ENCODE measurements around the gene CLPX. TPM values are rescaled to one million over a fixed set of nuclear protein-coding genes. Genes with fewer than 3 reads are reported as not detected.

The CLPX gene
- total and polyA plus RNA-seq, 7 experiments from 2014 or later, result 33.4 to 56.3 (median 37.0) TPM

- Mint-ChIP-seq H3K4me3 (no peak overlapping the region), H3K27me3 (peaks cover 0 to 4% (median 0%) of the 10 kb centered on the region in 5 donors), H3K27ac (peak overlapping the region in 1 of 9 donors; percentile 25), H3K36me3 (no peaks in the 10 kb centered on the region), H3K9me3 (no peaks in the 10 kb centered on the region), H3K4me1 (no peaks in the 10 kb centered on the region)
- no peak overlapping the region for H3K4me3 ChIP-seq (ENCODE audit: low read length)
- ChIA-PET CTCF (no interaction called here), POLR2A (no interaction called here)
- H3K9me3 ChIP-seq (ENCODE audit: control insufficient read depth in 2 of 3, low read length in 3 of 3), result no peaks in the 10 kb centered on the region
- ATAC-seq, result no peak
- H3K27ac ChIP-seq (ENCODE audit: low read depth, low read length), result no peak overlapping the region
- no peaks in the 10 kb centered on the region for H3K27me3 ChIP-seq (ENCODE audit: control insufficient read depth in 2 of 2, insufficient read depth in 2 of 2, low read length in 2 of 2)
- H3K4me1 ChIP-seq (ENCODE audit: control insufficient read depth in 2 of 2, insufficient read depth in 2 of 2, low read length in 2 of 2), result no peaks in the 10 kb centered on the region
- no peaks in the 10 kb centered on the region for H3K36me3 ChIP-seq (ENCODE audit: control insufficient read depth in 2 of 3, insufficient read depth in 3 of 3, low read length in 3 of 3)
- intact Hi-C loops (cut with micrococcal nuclease), result no loop called here
- DNase-seq, result no peak
These were observed 22.2 kb upstream of the CLPX start for GRCh38 chr15:65207280-65207840.

- CTCF ChIA-PET, result no interaction called here
- H3K27me3 ChIP-seq (ENCODE audit: control insufficient read depth in 2 of 2, insufficient read depth in 2 of 2, low read length in 2 of 2), result no peaks in the 10 kb centered on the region
- Mint-ChIP-seq H3K36me3 (no peaks in the 10 kb centered on the region), H3K27ac (no peak overlapping the region), H3K9me3 (no peaks in the 10 kb centered on the region), H3K27me3 (peaks cover 0 to 4% (median 0%) of the 10 kb centered on the region in 5 donors), H3K4me3 (no peak overlapping the region), H3K4me1 (no peaks in the 10 kb centered on the region)
- no peak overlapping the region for H3K4me3 ChIP-seq (ENCODE audit: low read length)
- no peaks in the 10 kb centered on the region for H3K36me3 ChIP-seq (ENCODE audit: control insufficient read depth in 2 of 3, insufficient read depth in 3 of 3, low read length in 3 of 3)
- ATAC-seq (no peak), DNase-seq (no peak)
- H3K27ac ChIP-seq (ENCODE audit: low read depth, low read length), result no peak overlapping the region
- H3K4me1 ChIP-seq (ENCODE audit: control insufficient read depth in 2 of 2, insufficient read depth in 2 of 2, low read length in 2 of 2), result no peaks in the 10 kb centered on the region
- POLR2A ChIA-PET, result no interaction called here
- no peaks in the 10 kb centered on the region for H3K9me3 ChIP-seq (ENCODE audit: control insufficient read depth in 2 of 3, low read length in 3 of 3)
- intact Hi-C loops (cut with micrococcal nuclease), result no loop called here
These were observed 21.6 kb upstream of the CLPX start for GRCh38 chr15:65206750-65207149.

DNA sequence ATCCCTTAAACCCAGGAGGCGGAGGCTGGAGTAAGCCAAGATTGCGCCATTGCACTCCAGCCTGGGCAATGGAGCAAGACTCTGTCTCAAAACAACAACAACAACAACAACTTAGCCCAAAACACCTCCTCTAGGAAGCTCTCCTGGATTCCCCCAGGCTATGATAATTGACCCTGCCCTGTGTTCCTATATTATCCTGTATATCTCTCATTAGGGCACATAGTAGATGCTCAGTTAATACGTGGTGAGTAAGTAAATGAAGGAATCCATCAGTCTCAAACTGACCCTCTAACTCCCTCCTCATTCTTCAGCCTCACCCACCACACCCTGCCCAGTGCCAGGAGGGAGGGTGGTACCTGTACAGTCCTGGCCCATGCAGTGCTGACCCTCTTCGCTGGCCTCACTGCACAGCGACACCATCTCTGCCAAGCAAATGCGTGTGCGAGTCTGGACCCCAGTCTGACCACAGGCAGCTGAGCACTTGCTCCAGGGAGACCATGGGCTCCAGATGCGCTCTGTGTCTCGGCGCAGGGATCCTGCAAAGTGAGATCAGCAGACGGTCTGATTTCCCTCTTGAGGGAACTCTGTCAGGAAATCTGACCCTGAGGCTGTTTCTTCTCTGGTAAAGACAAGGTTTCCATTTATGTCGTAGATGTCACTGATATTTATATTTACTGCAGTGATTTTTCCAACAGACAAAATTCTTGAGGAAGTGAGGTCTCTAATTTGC is 20.0 kb upstream of the CLPX start:
- Histone ChIP-seq H3K4me3 (ENCODE audit: low read length) (no peak overlapping the region), H3K27ac (ENCODE audit: low read depth, low read length) (no peak overlapping the region), H3K4me1 (ENCODE audit: control insufficient read depth in 2 of 2, insufficient read depth in 2 of 2, low read length in 2 of 2) (no peaks in the 10 kb centered on the region), H3K9me3 (ENCODE audit: control insufficient read depth in 2 of 3, low read length in 3 of 3) (no peaks in the 10 kb centered on the region), H3K27me3 (ENCODE audit: control insufficient read depth in 2 of 2, insufficient read depth in 2 of 2, low read length in 2 of 2) (no peaks in the 10 kb centered on the region), H3K36me3 (ENCODE audit: control insufficient read depth in 2 of 3, insufficient read depth in 3 of 3, low read length in 3 of 3) (no peaks in the 10 kb centered on the region)
- CTCF ChIA-PET, result interaction anchor here (0.5 kb wide), 1 partner anchor 25 kb away, joined by 3 read pairs; no protein-coding TSS in a partner anchor
- Mint-ChIP-seq H3K36me3 (no peaks in the 10 kb centered on the region), H3K27ac (no peak overlapping the region), H3K27me3 (peaks cover 0 to 12% (median 0%) of the 10 kb centered on the region in 5 donors), H3K9me3 (no peaks in the 10 kb centered on the region), H3K4me1 (peaks cover 0 to 1% (median 0%) of the 10 kb centered on the region in 7 donors), H3K4me3 (no peak overlapping the region)
- DNase-seq (no peak), ATAC-seq (no peak)
- intact Hi-C loops (cut with micrococcal nuclease), result no loop called here
- POLR2A ChIA-PET, result no interaction called here

DNA sequence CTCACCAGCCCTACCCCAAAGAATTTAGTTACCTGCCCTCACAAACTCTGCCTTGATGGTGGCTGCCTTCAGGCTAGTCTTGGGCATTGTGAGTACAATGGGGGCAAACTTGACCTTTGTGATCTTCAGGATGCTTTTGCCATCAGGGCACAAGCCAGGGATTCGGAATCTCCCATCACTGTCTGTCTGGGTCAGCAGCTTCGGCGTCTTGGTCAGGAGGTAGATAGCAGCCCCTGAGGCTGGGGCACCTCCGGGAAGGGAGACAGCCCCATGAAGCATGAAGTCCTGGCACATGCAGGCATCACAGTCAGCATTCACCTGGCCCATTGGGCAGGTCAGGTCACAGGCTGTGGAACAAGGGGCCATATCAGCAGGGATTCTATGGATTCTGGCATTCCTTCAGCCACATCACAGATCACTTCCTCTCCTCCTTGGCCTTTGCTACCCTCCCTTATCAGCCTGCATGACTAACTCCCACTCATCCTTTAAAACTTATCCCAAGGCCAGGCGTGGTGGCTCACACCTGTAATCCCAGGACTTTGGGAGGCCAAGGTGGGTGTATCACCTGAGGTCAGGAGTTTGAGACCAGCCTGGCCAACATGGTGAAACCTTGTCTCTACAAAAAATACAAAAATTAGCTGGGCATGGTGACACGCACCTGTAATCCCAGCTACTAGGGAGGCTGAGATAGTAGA is 19.2 kb upstream of the CLPX start:
- no peak overlapping the region for H3K4me3 Mint-ChIP-seq
- H3K27me3 Mint-ChIP-seq, result peaks cover 0 to 12% (median 0%) of the 10 kb centered on the region in 5 donors
- H3K4me1 Mint-ChIP-seq, result peaks cover 0 to 1% (median 0%) of the 10 kb centered on the region in 7 donors
- Histone ChIP-seq H3K36me3 (ENCODE audit: control insufficient read depth in 2 of 3, insufficient read depth in 3 of 3, low read length in 3 of 3) (no peaks in the 10 kb centered on the region), H3K4me1 (ENCODE audit: control insufficient read depth in 2 of 2, insufficient read depth in 2 of 2, low read length in 2 of 2) (no peaks in the 10 kb centered on the region), H3K27ac (ENCODE audit: low read depth, low read length) (no peak overlapping the region), H3K9me3 (ENCODE audit: control insufficient read depth in 2 of 3, low read length in 3 of 3) (no peaks in the 10 kb centered on the region), H3K27me3 (ENCODE audit: control insufficient read depth in 2 of 2, insufficient read depth in 2 of 2, low read length in 2 of 2) (no peaks in the 10 kb centered on the region), H3K4me3 (ENCODE audit: low read length) (no peak overlapping the region)
- ATAC-seq (no peak), DNase-seq (no peak)
- intact Hi-C loops (cut with micrococcal nuclease), result no loop called here
- no peaks in the 10 kb centered on the region for H3K36me3 Mint-ChIP-seq
- H3K9me3 Mint-ChIP-seq, result no peaks in the 10 kb centered on the region
- ChIA-PET POLR2A (no interaction called here), CTCF (no interaction called here)
- no peak overlapping the region for H3K27ac Mint-ChIP-seq

DNA sequence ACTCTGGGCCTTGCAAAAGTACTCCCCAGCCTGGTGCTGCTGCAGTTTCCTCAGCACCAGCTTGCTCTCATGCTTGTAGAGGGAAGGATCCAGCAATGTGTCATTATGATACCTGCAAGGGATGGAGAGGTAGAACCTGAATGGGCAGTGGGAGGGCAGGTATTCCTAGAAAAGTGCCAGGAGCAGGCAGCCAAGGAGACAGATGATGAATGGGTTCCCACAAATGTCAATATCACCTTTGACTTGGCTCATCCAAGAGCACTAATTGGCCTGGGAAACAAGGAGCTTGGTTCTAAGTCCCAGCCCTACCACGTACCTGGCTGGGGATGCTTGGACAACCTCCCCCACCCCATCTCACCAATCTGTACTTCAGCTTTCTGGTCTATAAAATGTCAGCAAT is 16.8 kb upstream of the CLPX start:
- H3K27me3 Mint-ChIP-seq, result peaks cover 0 to 10% (median 0%) of the 10 kb centered on the region in 5 donors
- Histone ChIP-seq H3K4me1 (ENCODE audit: control insufficient read depth in 2 of 2, insufficient read depth in 2 of 2, low read length in 2 of 2) (no peaks in the 10 kb centered on the region), H3K9me3 (ENCODE audit: control insufficient read depth in 2 of 3, low read length in 3 of 3) (no peaks in the 10 kb centered on the region), H3K27ac (ENCODE audit: low read depth, low read length) (no peak overlapping the region), H3K4me3 (ENCODE audit: low read length) (no peak overlapping the region), H3K27me3 (ENCODE audit: control insufficient read depth in 2 of 2, insufficient read depth in 2 of 2, low read length in 2 of 2) (no peaks in the 10 kb centered on the region), H3K36me3 (ENCODE audit: control insufficient read depth in 2 of 3, insufficient read depth in 3 of 3, low read length in 3 of 3) (no peaks in the 10 kb centered on the region)
- ChIA-PET CTCF (no interaction called here), POLR2A (no interaction called here)
- no peak for ATAC-seq
- H3K27ac Mint-ChIP-seq, result no peak overlapping the region
- no peaks in the 10 kb centered on the region for H3K36me3 Mint-ChIP-seq
- no peak for DNase-seq
- intact Hi-C loops (cut with micrococcal nuclease), result no loop called here
- H3K9me3 Mint-ChIP-seq, result no peaks in the 10 kb centered on the region
- no peak overlapping the region for H3K4me3 Mint-ChIP-seq
- peaks cover 0 to 1% (median 0%) of the 10 kb centered on the region in 7 donors for H3K4me1 Mint-ChIP-seq

DNA sequence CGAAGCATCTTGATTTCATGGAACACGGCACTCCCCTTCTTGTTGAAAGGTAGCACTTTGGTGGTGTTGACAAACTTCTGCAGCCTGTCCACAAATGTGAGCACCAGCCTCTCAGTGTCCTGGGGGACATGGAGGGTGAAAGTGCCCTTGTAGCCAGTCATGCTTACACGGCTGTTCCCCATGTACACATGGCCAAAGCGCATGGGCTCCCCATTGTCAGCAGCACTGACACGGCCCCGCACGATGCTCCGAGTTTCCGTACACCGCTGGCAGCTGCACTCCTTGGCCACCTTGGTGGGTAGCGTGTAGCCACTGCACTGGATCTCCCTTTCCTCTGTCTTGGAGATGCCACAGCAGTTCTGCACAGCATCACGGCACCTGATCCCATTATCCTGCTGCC is 13.4 kb upstream of the CLPX start:
- POLR2A ChIA-PET, result no interaction called here
- no peak overlapping the region for H3K27ac Mint-ChIP-seq
- H3K9me3 ChIP-seq (ENCODE audit: control insufficient read depth in 2 of 3, low read length in 3 of 3), result no peaks in the 10 kb centered on the region
- no peaks in the 10 kb centered on the region for H3K9me3 Mint-ChIP-seq
- ATAC-seq (no peak), DNase-seq (no peak)
- H3K27me3 ChIP-seq (ENCODE audit: control insufficient read depth in 2 of 2, insufficient read depth in 2 of 2, low read length in 2 of 2), result no peaks in the 10 kb centered on the region
- no peaks in the 10 kb centered on the region for H3K36me3 Mint-ChIP-seq
- no peak overlapping the region for H3K27ac ChIP-seq (ENCODE audit: low read depth, low read length)
- CTCF ChIA-PET, result no interaction called here
- H3K27me3 Mint-ChIP-seq, result peaks cover 0 to 8% (median 0%) of the 10 kb centered on the region in 5 donors
- H3K4me3 Mint-ChIP-seq, result no peak overlapping the region
- intact Hi-C loops (cut with micrococcal nuclease), result no loop called here
- H3K4me3 ChIP-seq (ENCODE audit: low read length), result no peak overlapping the region
- H3K36me3 ChIP-seq (ENCODE audit: control insufficient read depth in 2 of 3, insufficient read depth in 3 of 3, low read length in 3 of 3), result no peaks in the 10 kb centered on the region
- peaks cover 0 to 1% (median 0%) of the 10 kb centered on the region in 7 donors for H3K4me1 Mint-ChIP-seq
- H3K4me1 ChIP-seq (ENCODE audit: control insufficient read depth in 2 of 2, insufficient read depth in 2 of 2, low read length in 2 of 2), result no peaks in the 10 kb centered on the region

DNA sequence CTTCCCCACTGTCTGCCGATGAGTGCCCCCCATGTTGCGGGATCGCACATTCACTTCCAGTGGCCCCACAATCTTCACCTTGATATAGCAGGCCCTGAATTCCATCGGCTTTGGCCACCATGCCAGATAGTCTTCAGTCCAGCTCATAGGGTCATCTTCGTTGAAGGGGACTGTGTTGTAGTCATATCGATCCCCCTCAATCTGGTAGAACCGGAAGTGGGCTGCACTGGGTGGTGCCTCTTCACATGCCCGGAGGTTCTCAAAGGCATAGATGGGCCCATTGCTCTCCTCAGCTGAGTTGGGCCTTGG is 12.1 kb upstream of the CLPX start:
- Histone ChIP-seq H3K9me3 (ENCODE audit: control insufficient read depth in 2 of 3, low read length in 3 of 3) (no peaks in the 10 kb centered on the region), H3K27ac (ENCODE audit: low read depth, low read length) (no peak overlapping the region), H3K27me3 (ENCODE audit: control insufficient read depth in 2 of 2, insufficient read depth in 2 of 2, low read length in 2 of 2) (no peaks in the 10 kb centered on the region), H3K4me3 (ENCODE audit: low read length) (no peak overlapping the region), H3K36me3 (ENCODE audit: control insufficient read depth in 2 of 3, insufficient read depth in 3 of 3, low read length in 3 of 3) (no peaks in the 10 kb centered on the region), H3K4me1 (ENCODE audit: control insufficient read depth in 2 of 2, insufficient read depth in 2 of 2, low read length in 2 of 2) (no peaks in the 10 kb centered on the region)
- POLR2A ChIA-PET, result no interaction called here
- ATAC-seq, result no peak
- Mint-ChIP-seq H3K4me3 (no peak overlapping the region), H3K36me3 (no peaks in the 10 kb centered on the region), H3K27me3 (peaks cover 0 to 8% (median 0%) of the 10 kb centered on the region in 5 donors), H3K4me1 (peaks cover 0 to 1% (median 0%) of the 10 kb centered on the region in 7 donors), H3K9me3 (no peaks in the 10 kb centered on the region), H3K27ac (no peak overlapping the region)
- CTCF ChIA-PET, result no interaction called here
- DNase-seq, result no peak
- intact Hi-C loops (cut with micrococcal nuclease), result no loop called here
